Activated gamma-delta T cell treated with Interleukin-2 at 50 U/mL for 16 hours (primary cell): Measurements from ENCODE around the gene CDK5.
"Not testable (repeated sequence)": the region's sequence is repeated elsewhere in the genome, so short reads cannot be mapped to it uniquely, and the experiment has no call there.

Experiments used
- DNase-seq: peaks from one replicate; pipeline ENCODE4 v3.0.0-alpha.2; 2020

CDK5 gene

GRCh38 chr7:151032936-151033863, 24.5 kb downstream of the CDK5 start:
- no peak for DNase-seq

GRCh38 chr7:151031011-151031410, 26.7 kb downstream of the CDK5 start:
- DNase-seq = no peak

- DNase-seq = no peak
Measured at GRCh38 chr7:151028948-151029501, 28.7 kb downstream of the CDK5 start.

- DNase-seq = peak; percentile 99
Measured at GRCh38 chr7:151028131-151028947, 29.4 kb downstream of the CDK5 start, which contains the start of gene ABCB8. TSS of gene ABCB8 (plus strand) at chr7:151028450. CDS start at chr7:151028516, 66 bp downstream.

GRCh38 chr7:151027728-151028130, 30.0 kb downstream of the CDK5 start:
- not testable (repeated sequence) for DNase-seq

- not testable (repeated sequence) for DNase-seq
Measured at GRCh38 chr7:151026771-151027727, 30.6 kb downstream of the CDK5 start.

GRCh38 chr7:151025924-151026671, 31.6 kb downstream of the CDK5 start:
- DNase-seq = no peak

GRCh38 chr7:151024435-151025056, 33.2 kb downstream of the CDK5 start, which contains the start of gene ATG9B:
TSS of gene ATG9B (minus strand) at chr7:151024494. CDS start at chr7:151024423, 71 bp downstream.
- DNase-seq = no peak

- DNase-seq = no peak
Measured at GRCh38 chr7:151023232-151023631, 34.5 kb downstream of the CDK5 start.

GRCh38 chr7:151020231-151020630, 37.5 kb downstream of the CDK5 start:
- DNase-seq = no peak

- no peak for DNase-seq
Measured at GRCh38 chr7:151019130-151019447, 38.6 kb downstream of the CDK5 start.

GRCh38 chr7:151018421-151019129, 39.1 kb downstream of the CDK5 start:
- no peak for DNase-seq

GRCh38 chr7:151017953-151018420, 39.7 kb downstream of the CDK5 start:
- DNase-seq = peak; percentile 81

GRCh38 chr7:151017370-151017952, 40.2 kb downstream of the CDK5 start:
- DNase-seq = no peak

GRCh38 chr7:151016942-151017341, 40.8 kb downstream of the CDK5 start:
- no peak for DNase-seq

GRCh38 chr7:151016505-151016904, 41.2 kb downstream of the CDK5 start:
- DNase-seq = no peak

- no peak for DNase-seq
Measured at GRCh38 chr7:151015967-151016366, 41.7 kb downstream of the CDK5 start.

- DNase-seq = no peak
Measured at GRCh38 chr7:151014950-151015349, 42.7 kb downstream of the CDK5 start.

- DNase-seq = peak; percentile 82
Measured at GRCh38 chr7:151013733-151014497, 43.8 kb downstream of the CDK5 start.
